Activated naive CD4-positive, alpha-beta T cell treated with anti-CD3 and anti-CD28 coated beads, Interleukin-2, amount 50 U/mL, for 16 hours (primary cell): ENCODE measurements around the gene SOX15.

Experiments
- DNase-seq: peaks from one replicate; pipeline ENCODE4 v3.0.0-alpha.2; 2020

SOX15 gene

DNA sequence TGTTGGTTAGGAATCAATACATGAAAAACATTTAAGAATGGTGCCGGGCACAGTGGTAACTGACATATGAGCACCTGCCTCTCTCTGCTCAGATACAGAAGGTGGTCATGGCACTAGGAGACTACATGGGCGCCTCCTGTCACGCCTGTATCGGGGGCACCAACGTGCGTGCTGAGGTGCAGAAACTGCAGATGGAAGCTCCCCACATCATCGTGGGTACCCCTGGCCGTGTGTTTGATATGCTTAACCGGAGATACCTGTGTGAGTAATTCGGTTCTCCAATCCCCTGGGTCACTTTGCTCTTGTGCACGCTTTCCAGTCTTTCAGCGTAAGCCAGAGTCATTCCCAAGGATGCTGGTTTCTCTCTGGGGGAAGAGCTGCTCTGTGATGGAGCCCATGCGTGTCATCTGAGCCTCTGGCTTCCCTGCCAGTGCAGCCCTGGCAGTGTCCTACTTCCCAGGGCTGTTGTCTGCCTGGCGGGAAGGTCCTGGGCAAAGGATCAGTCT, 13.4 kb downstream of the SOX15 start:
- DNase-seq, result no peak

DNA sequence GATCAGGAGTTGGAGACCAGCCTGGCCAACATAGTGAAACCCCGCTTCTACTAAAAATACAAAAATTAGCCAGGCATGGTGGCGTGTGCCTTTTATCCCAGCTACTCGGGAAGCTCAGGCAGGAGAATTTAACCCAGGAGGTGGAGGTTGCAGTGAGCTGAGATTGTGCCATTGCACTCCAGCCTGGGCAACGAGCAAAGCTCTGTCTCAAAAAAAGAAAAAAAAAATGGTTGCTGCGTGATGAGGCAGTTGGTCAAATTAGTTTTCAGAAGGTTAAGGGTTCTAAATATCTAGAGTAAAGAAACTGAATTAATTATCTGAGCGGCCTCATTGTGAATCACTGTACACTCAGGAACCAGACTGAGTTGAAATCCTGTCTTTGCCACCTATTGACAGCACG, 13.9 kb downstream of the SOX15 start:
- no peak for DNase-seq

DNA sequence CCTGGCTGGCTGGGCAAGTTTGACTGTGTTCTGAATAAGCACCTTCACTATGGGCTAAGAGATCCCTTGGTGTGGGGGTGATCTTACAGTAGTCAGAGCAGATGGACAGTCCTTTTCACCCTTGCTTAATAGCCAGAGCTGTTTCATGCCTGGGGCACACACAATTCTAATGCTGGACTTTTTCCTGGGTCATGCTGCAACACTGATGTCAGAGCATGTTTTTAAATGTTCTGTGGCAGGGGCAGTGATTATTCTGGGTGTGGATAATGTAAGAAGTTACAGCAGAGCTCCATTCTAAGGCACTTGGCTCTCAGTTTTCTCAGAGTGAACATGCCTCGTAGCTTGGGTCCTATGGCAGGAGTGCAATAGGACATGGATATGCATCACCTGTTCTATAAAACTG, 14.4 kb downstream of the SOX15 start:
- no peak for DNase-seq

DNA sequence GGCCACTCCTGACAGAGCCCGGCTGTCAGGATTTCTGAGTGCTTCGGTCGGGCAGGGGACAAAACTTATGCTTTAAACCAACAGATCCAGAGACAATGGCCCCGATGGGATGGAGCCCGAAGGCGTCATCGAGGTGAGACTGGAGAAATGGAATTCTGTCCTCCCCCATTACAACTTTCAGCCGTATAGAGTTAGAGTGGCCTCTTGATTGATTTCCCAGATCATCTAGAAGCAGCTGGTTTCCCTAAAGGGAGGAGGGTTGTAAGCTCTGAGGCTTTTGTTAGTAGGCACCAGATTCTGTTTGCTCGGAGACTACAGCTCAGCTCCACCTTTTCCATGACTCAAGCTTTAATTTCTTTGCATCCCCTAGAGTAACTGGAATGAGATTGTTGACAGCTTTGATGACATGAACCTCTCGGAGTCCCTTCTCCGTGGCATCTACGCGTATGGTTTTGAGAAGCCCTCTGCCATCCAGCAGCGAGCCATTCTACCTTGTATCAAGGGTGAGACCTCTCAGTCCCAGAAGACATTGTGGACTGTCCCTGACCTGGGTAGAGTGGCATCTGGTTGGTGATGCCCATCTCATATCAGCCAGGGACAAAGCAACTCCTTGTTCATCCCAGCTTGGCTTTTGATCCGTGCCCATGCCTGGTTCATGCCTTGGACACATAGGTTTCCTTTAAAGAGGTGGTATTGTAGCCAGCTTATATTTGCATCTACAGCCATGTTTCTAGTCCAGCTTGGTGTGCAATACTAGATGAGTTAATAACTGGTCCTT, 15.5 kb downstream of the SOX15 start:
- DNase-seq, result no peak

DNA sequence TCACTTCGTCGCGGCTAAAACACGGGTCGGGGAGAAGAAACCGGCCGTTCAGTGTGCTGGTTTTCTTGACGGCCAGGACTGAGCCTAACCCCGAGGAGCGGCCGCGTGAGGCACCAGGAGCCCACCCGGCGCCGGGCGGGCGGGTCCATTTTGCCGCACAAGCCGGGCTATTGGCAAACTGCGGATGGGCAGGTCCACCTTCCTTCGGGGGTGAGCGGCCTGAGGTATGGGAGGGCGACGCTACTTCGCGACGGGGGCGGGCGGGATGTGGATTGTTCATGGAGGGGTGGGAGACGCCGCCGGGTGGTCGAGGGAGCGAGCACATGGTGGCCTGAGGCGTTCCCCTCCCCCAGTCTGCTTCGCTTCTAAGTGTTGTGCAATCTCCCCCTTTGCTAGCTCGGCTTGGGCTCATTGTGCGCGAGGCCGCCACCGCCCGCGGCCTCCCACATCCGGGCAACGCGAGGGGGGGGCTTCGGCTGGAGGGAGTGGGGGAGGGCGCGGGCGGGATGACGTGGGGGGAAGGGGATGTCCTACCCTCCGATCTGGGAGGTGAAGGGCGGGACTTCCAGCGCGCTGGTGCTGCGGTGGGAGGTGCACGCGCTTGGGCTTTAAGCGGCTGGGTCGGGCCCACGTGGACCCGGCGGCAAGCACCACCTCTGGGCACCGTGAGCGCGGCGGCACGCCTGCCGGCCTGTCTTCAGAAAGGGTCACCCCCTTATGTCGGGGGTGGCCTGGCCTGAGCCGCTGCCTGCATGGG, 16.4 kb downstream of the SOX15 start:
- DNase-seq, result peak; percentile 89

DNA sequence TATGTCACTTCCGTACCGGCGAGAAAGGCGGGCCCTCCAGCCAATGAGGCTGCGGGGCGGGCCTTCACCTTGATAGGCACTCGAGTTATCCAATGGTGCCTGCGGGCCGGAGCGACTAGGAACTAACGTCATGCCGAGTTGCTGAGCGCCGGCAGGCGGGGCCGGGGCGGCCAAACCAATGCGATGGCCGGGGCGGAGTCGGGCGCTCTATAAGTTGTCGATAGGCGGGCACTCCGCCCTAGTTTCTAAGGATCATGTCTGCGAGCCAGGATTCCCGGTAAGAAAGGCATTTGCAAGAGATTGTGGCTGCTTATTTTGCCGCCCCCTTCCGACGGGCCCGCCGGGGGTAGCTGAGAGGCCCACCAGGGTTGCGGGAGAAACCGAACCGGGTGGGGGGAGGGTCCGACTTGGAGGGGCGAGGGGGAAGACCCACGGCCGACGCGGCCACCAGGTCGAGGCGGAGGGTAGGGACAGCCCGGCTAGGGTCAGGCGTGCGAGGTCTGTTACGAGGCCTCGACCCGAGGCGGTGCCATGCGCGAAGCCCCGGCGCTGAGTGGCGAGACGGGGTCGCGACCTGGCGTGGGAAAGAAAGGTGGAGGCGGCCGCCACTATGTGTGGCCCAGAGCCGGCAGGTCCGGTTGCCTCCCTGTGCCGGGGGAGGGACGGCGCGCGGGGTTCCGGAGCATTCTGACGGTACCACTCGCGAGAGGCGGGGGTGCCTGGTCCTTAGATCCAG, 17.1 kb downstream of the SOX15 start:
- peak; percentile 99 for DNase-seq

DNA sequence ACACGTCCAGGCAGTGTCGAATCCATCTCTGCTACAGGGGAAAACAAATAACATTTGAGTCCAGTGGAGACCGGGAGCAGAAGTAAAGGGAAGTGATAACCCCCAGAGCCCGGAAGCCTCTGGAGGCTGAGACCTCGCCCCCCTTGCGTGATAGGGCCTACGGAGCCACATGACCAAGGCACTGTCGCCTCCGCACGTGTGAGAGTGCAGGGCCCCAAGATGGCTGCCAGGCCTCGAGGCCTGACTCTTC, 17.6 kb downstream of the SOX15 start:
- DNase-seq, result no peak

DNA sequence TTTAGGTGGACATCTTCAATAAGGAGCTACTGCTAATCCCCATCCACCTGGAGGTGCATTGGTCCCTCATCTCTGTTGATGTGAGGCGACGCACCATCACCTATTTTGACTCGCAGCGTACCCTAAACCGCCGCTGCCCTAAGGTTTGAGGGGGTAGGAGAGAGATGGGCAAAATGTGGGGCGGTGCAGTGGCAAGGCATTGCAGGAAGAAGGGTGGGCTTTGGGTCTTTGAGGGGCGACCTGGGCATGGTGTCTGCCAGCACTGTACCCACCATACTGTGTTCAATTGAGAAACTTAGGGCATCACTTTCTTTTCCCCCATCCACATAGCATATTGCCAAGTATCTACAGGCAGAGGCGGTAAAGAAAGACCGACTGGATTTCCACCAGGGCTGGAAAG, 19.5 kb downstream of the SOX15 start:
- no peak for DNase-seq

DNA sequence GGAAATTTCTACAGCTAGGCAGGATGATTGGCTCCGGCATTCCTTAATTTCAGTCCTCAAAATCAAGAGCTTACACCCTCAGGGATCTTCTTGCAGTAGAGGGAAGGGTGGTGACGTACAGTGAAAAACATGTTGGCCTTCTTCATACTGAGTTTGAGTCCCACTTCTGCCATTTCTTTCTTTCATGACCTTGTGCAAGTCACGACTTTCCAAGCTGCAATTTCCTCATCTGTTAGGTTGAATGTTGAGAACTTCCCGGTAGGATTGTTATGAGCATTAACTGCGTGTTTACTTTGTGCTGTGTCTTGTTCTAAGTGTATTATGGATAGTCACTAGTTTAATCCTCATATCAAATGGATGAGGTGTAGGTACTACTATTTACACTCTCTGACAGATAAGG, 20.3 kb downstream of the SOX15 start:
- DNase-seq, result no peak

DNA sequence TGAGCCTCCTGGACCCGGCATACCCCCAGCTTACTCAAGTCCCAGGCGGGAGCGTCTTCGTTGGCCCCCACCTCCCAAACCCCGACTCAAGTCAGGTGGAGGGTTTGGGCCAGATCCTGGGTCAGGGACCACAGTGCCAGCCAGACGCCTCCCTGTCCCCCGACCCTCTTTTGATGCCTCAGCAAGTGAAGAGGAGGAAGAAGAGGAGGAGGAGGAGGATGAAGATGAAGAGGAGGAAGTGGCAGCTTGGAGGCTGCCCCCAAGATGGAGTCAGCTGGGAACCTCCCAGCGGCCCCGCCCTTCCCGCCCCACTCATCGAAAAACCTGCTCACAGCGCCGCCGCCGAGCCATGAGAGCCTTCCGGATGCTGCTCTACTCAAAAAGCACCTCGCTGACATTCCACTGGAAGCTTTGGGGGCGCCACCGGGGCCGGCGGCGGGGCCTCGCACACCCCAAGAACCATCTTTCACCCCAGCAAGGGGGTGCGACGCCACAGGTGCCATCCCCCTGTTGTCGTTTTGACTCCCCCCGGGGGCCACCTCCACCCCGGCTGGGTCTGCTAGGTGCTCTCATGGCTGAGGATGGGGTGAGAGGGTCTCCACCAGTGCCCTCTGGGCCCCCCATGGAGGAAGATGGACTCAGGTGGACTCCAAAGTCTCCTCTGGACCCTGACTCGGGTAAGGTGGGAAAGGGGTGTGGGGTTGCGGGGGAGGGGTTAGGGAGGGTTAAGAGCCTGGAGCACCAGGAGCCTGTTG, 26.6 kb downstream of the SOX15 start:
- DNase-seq, result no peak

DNA sequence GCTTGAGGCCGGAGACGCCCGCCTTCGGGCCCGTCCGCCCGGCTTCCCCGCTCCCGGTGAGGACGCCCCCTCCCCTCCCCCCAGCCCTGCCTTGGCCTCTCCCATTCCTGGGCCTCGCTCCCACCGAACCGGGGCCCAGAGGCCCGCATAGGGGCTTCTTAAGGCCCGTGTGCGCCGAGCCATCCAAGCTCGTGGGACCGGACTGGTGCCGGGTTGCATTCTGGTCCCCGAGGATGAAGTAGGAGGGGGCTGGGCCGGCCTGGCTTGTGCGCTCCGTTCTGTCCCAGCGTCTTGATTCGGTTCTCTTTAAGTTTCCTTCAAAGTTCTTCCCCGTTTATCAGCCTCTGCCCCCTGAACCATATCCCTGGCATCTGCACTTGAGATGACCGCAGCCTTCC, 27.7 kb downstream of the SOX15 start:
- peak; percentile 39 for DNase-seq

DNA sequence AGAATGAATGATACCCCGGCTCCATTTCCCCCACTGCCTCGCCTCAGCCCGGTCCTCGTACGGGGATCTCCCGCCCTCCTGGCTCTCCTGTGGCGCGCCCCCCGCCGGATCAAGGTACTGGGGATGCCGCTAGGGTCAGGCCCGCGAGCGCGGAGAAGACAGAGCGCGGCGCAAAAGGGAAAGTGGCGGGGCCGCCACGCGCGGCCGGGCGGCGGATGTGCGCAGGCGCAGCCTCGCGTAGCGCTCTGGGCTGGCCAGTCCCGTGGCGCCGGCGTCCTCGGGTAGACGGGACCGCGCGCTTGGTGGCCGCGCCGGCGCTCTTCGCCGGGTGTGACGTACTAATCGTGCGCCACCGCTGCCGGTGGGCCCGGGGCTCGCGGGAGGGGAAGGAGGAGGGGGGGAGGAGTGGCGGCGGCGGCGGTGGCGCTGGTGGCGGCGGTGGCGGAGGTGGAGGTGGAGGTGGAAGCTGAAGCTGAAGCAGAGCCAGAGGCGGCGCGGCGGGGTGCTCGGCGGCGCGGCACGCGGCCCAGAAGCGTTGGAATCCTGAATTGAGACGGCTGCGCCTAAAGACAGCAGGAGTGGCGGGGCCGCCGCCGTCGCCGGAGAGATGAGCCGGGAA, 28.2 kb downstream of the SOX15 start, which contains the start of gene SENP3:
SENP3 (plus strand) TSS at position 331 of the 619 bp plus-strand sequence. CDS start 1,158 bp downstream, outside the sequence.
- DNase-seq, result peak; percentile 92

DNA sequence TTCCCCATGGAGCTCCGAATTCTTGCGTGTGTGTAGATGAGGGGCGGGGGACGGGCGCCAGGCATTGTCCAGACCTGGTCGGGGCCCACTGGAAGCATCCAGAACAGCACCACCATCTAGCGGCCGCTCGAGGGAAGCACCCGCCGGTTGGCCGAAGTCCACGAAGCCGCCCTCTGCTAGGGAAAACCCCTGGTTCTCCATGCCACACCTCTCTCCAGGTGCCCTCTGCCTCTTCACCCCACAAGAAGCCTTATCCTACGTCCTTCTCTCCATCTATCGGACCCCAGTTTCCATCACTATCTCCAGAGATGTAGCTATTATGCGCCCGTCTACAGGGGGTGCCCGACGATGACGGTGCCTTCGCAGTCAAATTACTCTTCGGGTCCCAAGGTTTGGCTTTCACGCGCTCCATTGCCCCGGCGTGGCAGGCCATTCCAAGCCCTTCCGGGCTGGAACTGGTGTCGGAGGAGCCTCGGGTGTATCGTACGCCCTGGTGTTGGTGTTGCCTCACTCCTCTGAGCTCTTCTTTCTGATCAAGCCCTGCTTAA, 28.8 kb downstream of the SOX15 start:
- DNase-seq, result peak; percentile 86

DNA sequence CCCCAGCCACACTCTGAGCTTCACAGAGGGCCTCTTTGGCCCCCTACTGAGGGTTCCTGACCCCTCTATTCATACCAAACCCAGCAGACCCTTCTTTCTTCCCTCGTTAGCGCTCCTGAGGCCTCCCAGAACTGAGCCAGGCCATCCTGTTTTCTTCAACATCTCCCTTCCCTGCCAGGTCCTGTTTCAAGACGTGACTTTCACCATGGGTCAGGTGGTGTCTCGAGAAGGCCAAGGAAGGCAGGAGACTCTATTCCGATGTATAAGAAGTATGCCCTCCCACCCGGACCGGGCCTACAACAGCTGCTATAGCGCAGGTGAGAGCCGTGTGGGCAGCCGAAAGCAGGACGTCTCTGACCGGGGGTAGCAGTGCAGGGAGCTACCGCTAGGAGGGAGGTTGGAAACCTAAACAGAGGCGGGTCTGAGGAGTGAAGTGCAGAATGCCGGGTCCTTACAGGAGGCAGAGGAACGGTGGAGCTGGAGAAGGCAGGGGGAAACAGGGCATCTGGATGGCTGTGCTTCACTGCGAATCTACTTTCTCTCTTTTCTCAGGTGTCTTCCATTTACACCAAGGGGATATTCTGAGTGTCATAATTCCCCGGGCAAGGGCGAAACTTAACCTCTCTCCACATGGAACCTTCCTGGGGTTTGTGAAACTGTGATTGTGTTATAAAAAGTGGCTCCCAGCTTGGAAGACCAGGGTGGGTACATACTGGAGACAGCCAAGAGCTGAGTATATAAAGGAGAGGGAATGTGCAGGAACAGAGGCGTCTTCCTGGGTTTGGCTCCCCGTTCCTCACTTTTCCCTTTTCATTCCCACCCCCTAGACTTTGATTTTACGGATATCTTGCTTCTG, 29.5 kb downstream of the SOX15 start:
- DNase-seq, result peak; percentile 68

DNA sequence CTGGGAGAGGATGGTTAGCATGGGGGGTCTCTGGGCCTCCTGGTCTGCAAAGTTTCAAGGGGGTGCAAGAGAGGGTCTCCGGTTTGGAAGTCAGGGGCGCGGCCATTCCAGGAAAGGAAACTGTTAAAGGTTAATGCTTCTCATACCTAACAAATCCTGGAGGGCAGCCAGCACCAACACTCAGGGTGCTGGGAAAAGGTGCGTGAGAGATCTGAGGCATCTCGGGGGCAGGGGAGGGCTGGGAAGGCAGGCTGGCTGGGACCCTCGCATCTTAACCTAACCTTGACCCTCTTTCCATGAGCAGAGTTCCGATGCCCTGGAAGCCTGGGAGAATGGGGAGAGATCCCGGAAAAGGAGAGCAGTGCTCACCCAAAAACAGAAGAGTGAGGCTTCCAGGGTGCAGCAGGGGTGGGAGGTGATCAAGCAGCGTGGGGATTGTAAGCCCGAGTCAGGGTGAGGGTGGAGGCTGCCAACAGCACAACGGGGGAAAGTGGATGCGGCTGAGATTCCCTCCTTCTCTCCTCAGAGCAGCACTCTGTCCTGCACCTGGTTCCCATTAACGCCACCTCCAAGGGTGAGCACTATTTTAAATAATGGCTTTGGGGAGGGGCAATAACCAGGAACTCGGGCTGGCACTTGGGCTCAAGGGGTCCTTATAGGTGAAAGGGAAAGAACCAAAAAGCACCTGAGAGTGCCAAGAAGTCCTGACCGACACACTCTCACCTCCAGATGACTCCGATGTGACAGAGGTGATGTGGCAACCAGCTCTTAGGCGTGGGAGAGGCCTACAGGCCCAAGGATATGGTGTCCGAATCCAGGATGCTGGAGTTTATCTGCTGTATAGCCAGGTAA, 30.3 kb downstream of the SOX15 start:
- no peak for DNase-seq

DNA sequence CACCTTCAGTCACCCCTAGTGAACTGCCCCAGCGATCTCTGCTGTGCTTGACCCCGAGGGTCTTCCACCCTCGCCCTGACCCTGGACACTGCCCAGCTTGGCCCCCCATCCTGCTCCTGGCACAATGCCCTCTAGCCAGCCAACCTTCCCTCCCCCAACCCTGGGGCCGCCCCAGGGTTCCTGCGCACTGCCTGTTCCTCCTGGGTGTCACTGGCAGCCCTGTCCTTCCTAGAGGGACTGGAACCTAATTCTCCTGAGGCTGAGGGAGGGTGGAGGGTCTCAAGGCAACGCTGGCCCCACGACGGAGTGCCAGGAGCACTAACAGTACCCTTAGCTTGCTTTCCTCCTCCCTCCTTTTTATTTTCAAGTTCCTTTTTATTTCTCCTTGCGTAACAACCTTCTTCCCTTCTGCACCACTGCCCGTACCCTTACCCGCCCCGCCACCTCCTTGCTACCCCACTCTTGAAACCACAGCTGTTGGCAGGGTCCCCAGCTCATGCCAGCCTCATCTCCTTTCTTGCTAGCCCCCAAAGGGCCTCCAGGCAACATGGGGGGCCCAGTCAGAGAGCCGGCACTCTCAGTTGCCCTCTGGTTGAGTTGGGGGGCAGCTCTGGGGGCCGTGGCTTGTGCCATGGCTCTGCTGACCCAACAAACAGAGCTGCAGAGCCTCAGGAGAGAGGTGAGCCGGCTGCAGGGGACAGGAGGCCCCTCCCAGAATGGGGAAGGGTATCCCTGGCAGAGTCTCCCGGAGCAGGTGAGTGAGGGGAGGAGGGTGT, 31.2 kb downstream of the SOX15 start, which contains the start of gene TNFSF13:
TNFSF13 (plus strand) TSS at position 207 of the 776 bp plus-strand sequence; CDS start at position 497, 290 bp downstream.
- DNase-seq, result no peak

DNA sequence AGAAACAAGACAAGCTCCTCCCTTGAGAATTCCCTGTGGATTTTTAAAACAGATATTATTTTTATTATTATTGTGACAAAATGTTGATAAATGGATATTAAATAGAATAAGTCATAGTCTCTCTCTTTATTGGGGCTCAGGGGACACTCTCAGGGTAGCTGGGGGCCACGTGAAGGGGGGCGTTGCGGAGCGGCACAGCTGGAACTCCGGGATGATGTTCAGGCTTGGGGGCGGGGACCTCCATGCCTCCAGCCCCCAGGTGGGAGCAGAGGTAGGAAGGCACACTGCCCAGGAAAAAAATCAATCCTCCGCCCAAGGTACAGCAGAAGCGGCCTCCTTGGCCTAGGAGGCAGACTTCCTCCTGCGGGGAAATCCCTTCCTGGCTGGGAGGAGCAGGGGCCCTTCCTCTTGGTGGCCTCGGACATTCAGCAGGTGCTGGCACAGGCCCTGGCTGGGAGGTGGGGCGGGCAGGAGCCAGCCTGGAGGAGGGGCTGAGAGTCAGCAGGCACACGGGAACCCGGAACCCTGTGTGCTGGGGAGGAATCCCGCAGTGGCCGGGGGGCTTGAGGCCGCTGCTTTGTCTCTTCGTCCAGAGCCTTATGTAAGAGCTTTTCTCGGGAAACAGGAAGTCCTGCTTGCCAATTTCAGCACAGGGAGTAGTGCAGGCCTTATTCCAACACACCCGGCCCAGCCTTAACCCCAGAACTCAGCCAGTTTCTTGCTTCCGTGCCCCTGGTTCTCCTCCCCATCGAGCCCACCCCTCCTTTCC, 31.9 kb downstream of the SOX15 start:
- DNase-seq, result peak; percentile 34

DNA sequence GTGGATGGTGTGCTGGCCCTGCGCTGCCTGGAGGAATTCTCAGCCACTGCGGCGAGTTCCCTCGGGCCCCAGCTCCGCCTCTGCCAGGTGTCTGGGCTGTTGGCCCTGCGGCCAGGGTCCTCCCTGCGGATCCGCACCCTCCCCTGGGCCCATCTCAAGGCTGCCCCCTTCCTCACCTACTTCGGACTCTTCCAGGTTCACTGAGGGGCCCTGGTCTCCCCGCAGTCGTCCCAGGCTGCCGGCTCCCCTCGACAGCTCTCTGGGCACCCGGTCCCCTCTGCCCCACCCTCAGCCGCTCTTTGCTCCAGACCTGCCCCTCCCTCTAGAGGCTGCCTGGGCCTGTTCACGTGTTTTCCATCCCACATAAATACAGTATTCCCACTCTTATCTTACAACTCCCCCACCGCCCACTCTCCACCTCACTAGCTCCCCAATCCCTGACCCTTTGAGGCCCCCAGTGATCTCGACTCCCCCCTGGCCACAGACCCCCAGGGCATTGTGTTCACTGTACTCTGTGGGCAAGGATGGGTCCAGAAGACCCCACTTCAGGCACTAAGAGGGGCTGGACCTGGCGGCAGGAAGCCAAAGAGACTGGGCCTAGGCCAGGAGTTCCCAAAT, 32.6 kb downstream of the SOX15 start:
- DNase-seq, result no peak
